T follicular helper cell (primary cell): ENCODE measurements around the gene HRAS.
A peak's percentile ranks its signal among the peaks of the same experiment; 100 is the strongest.

Source experiments
- DNase-seq: peaks from one replicate; pipeline ENCODE4 v3.0.0-alpha.2; 2020; ENCODE audit warnings: low read depth

The HRAS gene

GRCh38 chr11:507727-508515 is 27.5 kb downstream of the HRAS start:
- no peak for DNase-seq

- DNase-seq, result peak; percentile 99
These were observed 28.2 kb downstream of the HRAS start, which contains the start of gene RNH1 for GRCh38 chr11:506995-507726. RNH1 (minus strand) TSS chr11:507242; CDS start chr11:502162, 5,080 bp downstream.

GRCh38 chr11:506238-506994 is 29.0 kb downstream of the HRAS start:
- peak; percentile 95 for DNase-seq

- DNase-seq, result no peak
These were observed 30.4 kb downstream of the HRAS start for GRCh38 chr11:504994-505344.

GRCh38 chr11:504053-504993 is 31.1 kb downstream of the HRAS start:
- DNase-seq, result no peak

GRCh38 chr11:503179-503981 is 32.0 kb downstream of the HRAS start:
- DNase-seq, result no peak

- DNase-seq, result no peak
These were observed 32.8 kb downstream of the HRAS start for GRCh38 chr11:502288-503178.

GRCh38 chr11:501683-502287 is 33.6 kb downstream of the HRAS start:
- DNase-seq, result no peak

- DNase-seq, result no peak
These were observed 34.2 kb downstream of the HRAS start for GRCh38 chr11:501001-501682.

GRCh38 chr11:499201-500076 is 35.9 kb downstream of the HRAS start:
- no peak for DNase-seq

GRCh38 chr11:498297-499181 is 36.8 kb downstream of the HRAS start:
- DNase-seq, result no peak

- DNase-seq, result no peak
These were observed 37.6 kb downstream of the HRAS start for GRCh38 chr11:497565-498296.

- no peak for DNase-seq
These were observed 38.4 kb downstream of the HRAS start for GRCh38 chr11:496834-497564.

GRCh38 chr11:495537-495931 is 39.8 kb downstream of the HRAS start:
- DNase-seq, result no peak
